ENCODE measurements around the gene RNU2-1.
"Not testable (repeated sequence)": the region's sequence is repeated elsewhere in the genome, so short reads cannot be mapped to it uniquely, and the experiment has no call there.

RNU2-1 gene

DNA sequence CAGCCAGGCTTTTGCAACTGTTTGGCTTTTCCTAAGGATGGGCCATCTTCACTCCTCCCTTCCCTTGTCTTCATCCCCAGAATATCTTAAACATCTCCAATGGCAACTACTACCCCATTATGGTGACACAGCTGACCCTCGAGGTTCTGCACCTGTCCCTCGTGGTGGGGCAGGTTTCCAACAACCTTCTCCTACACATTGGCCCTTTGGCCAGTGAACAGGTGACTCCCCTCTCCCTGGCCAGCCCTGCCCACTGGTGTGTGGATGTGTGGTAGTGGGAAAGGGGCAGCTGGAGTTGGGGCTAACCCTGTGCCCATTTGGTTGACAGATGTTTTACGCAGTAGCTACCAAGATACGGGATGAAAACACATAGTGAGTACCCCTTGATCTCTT lies 17.4 kb downstream of the RNU2-1 start:
- DNase-seq (ENCODE audit: low spot score), result no peak

DNA sequence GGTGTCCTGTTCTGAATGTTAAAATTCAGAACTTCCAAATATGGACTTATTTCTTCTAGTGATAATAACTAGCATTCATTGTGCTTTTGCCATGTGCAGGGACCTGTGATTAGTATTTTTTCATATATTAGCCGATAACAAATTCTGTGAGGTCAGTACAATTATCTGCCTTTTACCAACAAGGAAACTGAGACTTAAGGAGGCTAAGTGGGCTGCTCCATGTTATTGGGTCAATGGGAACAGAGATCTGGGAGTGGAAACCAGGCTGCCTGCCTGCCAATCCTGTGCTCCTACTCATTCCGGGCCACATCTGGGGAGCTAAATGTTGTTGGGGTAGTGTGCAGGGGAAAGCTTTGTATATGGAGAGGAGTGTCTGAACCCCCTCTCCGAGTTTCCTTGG lies 18.4 kb downstream of the RNU2-1 start:
- no peak for DNase-seq (ENCODE audit: low spot score)

DNA sequence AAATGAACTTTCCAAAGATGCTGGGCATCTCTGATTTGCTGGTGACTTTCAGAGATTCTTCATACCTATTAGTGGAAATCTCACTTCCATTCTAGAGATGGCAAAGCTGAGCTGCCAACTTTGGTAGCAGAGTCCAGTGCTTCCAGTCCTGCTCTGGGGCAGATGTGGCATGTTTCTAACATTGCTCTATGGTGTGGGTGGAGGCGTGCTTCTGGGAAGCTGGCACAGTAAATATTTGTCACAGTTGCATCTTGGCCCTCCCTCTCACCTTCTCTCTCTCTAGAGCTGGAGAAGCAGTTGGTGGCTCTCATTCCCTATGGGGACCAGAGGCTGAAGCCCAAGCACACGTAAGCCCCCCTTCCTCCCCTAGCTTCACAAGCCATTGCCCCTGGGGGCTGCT lies 20.2 kb downstream of the RNU2-1 start:
- no peak for DNase-seq (ENCODE audit: low spot score)

DNA sequence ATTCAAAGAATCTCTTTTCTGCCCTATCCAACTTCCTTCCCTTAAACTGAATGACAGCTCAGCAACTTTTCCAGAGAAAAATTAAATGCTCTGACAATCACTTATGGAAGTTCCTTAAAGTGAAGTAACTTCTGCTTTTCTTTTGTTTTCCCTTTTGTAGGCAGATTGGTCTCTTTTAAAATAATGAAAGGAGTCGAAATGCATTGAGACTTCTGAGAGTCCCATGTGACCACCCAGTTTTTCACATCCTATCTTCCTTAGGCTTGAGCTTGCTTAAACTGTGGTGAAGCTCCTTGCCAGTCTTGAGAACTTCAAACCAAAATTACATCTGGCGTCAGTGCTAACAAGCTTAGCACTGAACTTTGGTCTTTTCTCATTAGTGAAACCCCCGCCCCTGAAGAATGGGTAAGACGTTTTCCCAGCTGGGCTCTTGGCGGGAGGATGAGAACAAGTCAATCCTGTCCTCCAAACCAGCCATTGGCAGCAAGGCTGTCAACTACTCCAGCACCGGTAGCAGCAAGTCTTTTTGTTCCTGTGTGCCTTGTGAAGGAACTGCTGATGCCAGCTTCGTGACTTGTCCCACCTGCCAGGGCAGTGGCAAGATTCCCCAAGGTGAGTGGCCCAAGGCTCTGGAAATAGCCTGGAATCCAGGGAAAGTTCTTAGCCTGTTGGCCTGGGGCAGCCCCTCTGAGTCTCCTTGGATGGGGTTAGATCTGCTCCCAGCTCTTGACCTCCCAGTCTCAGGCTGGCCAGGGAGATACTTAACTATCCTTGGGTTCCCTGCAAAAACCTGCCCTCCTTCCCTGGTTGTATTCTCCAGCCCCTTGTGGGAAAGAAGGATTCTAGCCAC lies 20.9 kb downstream of the RNU2-1 start:
- no peak for DNase-seq (ENCODE audit: low spot score)

DNA sequence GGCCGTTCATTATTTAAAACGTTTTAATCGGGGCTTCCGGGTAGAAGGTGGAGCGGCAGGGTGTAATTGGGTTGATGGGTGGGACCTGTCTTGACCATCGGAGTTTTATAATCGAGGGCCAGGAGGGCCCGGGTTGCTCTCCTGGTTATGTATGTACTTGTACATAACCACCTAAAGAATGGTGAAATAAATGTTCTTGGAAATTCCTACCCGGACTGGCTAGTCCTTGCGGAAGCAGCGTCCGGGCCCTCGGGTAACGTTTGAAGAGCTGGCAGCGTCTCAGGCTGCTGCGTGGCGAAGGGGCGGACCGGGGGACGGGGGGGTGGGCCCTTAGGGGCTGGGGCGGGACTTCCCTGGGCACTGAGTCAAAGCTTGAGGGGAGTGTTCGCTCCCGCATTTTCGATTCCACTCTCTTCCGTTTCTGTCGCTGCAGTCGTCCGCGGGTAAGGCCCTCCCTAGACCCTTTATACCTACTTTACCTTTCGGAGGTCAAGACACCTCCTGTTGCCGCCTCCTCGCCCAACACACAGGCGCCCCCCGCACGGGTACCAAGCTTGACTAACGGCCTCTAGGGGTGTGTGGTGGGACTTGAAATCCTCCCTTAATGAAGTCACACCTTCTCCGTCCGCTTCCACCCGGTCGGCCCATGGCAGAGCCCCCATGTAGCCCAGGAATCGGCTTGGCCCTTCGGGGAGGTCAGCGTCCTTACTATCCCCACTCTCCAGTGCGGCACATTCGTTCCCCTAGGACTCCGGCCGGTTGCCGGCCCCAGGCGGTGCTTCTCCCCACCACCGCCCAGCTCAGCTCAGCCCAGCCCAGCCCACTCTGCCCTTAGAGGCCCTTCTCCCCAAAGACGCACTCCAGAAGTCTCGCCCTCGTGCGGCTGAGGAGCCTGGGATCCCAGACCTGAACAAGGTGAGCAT lies 22.0 kb downstream of the RNU2-1 start, which contains the start of gene TMEM106A:
Gene TMEM106A, plus strand, starts transcription at position 396 of the 923 bp plus-strand sequence. CDS start 1,167 bp downstream, outside the sequence.
- DNase-seq (ENCODE audit: low spot score), result peak; percentile 84

DNA sequence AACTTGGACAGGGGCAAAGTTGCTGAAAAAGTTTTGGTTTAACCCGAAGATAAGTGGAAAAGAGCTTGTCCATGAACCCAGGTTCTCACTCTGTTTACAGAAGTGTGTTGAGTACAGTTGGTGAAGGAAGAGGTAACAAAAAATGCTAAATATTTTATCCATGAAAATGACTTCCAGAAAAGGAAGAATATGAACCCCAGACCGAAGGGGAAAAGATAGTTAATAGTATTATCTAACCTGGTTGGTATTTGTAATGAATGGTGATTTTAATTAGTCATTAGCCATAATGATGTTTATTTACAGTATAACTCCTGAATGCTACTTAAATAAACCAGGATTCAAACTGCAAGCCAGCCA lies 22.7 kb downstream of the RNU2-1 start:
- no peak for DNase-seq (ENCODE audit: low spot score)

DNA sequence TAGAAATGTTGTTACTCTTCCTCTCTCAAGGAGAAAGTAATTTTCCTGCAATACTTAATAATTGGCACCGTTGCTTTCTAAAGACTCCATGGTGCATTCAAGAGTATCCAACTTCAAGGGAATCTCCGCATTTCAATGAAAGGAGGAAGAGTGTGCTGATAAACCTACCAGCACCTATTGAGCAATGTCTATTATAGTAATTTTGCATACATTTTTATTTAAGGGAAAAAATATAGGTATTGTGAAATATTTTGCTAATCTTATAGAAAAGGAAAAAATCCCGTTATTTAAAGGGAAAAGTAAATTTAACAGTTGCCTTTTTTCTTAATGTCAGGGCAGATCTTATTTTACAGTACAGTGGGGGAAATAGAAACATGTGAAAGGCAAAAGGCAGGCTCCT lies 23.2 kb downstream of the RNU2-1 start:
- DNase-seq (ENCODE audit: low spot score), result no peak

- not testable (repeated sequence) for DNase-seq (ENCODE audit: low spot score)
These were observed 30.8 kb downstream of the RNU2-1 start for GRCh38 chr17:43203013-43203412.

- DNase-seq (ENCODE audit: low spot score), result no peak
These were observed 33.6 kb downstream of the RNU2-1 start for GRCh38 chr17:43200127-43200526.

DNA sequence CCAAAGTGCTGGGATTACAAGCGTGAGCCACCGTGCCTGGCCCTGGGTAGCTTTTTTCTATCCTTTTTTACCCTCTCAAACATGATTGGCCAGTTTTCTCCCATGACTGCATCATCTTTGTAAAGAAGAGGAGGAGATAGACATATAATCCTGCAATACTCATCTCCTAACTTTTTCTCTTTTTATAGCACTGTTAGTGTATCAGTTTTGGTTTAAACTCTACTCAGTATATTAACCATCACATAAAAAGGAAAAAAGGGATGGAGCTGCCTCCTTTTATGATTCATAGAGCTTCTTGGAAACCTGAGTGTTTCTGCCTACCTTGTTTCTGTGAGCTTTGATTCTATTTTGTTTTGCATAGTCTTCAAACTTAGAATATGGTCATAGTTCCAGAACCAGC lies 34.1 kb downstream of the RNU2-1 start:
- DNase-seq (ENCODE audit: low spot score), result no peak

DNA sequence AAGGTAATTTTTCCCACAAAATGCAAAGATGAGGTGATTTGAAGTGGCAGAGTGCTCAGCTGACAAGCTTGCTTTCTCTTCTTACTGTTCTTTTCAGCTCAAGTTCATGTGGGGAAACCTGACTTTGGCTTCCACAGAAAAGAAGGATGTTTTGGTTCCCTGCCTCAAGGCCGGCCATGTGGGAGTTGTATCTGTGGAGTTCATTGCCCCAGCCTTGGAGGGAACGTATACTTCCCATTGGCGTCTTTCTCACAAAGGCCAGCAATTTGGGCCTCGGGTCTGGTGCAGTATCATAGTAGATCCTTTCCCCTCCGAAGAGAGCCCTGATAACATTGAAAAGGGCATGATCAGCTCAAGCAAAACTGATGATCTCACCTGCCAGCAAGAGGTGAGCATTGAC lies 40.5 kb downstream of the RNU2-1 start:
- DNase-seq (ENCODE audit: low spot score), result no peak

DNA sequence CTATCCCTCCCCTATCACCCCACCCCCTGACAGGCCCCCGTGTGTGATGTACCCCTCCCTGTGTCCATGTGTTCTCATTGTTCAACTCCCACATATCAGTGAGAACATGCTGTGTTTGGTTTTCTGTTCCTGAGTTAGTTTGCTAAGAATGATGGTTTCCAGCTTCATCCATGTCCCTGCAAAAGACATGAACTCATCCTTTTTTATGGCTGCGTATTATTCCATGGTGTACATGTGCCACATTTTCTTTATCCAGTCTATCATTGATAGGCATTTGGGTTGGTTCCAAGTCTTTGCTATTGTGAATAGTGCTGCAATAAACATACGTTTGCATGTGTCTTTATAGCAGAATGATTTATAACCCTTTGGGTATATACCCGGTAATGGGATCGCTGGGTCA lies 47.1 kb downstream of the RNU2-1 start:
- not testable (repeated sequence) for DNase-seq (ENCODE audit: low spot score)

- no peak for DNase-seq (ENCODE audit: low spot score)
These were observed 49.9 kb downstream of the RNU2-1 start for GRCh38 chr17:43183921-43184320.
